Ovary (tissue), 9 donors: ENCODE data around the gene TRIM36. TPM values are rescaled to one million over a fixed set of nuclear protein-coding genes. Genes with fewer than 3 reads are reported as not detected.

Experiments used
- DNase-seq, 5 donors: peaks; one replicate each; pipeline ENCODE4 v3.0.0-alpha.2; 2019 to 2020
- H3K27ac ChIP-seq, 2 donors: fragments of 200-600 bp; one replicate each; pipeline versions ENCODE4 v1.5.1 to v1.8.0; 2019 to 2022
- H3K27me3 ChIP-seq: fragments of 200-600 bp; one replicate; pipeline ENCODE4 v1.8.0; 2022
- H3K36me3 ChIP-seq: fragments of 200-600 bp; sonication (generic); one replicate; pipeline ENCODE4 v1.5.1; 2019
- H3K4me1 ChIP-seq: one replicate; pipeline ENCODE4 v1.8.1; 2013; ENCODE audit warnings: mild to moderate bottlenecking, moderate library complexity; ENCODE audit not compliant: insufficient read depth
- H3K4me3 ChIP-seq: fragments of 200-600 bp; sonication (generic); one replicate; pipeline ENCODE4 v1.5.1; 2017
- H3K9me3 ChIP-seq, 2 donors: fragments of 200-600 bp in 1 of 2; sonication (generic) in 1 of 2; one replicate each; pipeline versions ENCODE4 v1.5.1 to v1.8.1; 2013 to 2019; ENCODE audit warnings: mild to moderate bottlenecking in 1 of 2, moderate library complexity in 1 of 2
- EP300 ChIP-seq: sonication (generic); formaldehyde crosslinking; IDR thresholded peaks from one replicate; pipeline ENCODE4 v1.6.1; 2017; ENCODE audit warnings: antibody characterized with exemption
- POLR2A ChIP-seq: fragments of 450-650 bp; IDR thresholded peaks from one replicate; pipeline ENCODE4 v1.6.1; 2017; ENCODE audit warnings: antibody characterized with exemption, mild to moderate bottlenecking, moderate library complexity
- WGBS, 3 donors: extraction: QIAGEN DNeasy Blood & Tissue Kit in 1 of 3; methylation state at CpG; one replicate each; pipeline versions ENCODE4 v1.1.5 to v1.1.7; 2013 to 2017; 5-methylcytosine and 5-hydroxymethylcytosine counted together
- intact Hi-C, 4 donors: fragments of 100-400 bp; cut with DNase I; formaldehyde crosslinking; loops; one replicate each; pipeline versions ENCODE4 v1.11.0 to v1.15.1; 2022 to 2023
- polyA plus RNA-seq, 2 donors: library from polyadenylated mRNA; stranded (reverse); fragments of 200-250 nt in 1 of 2; fragments of 350-450 nt in 1 of 2; fragmentation: Illumina TruSeq in 1 of 2; extraction: RNeasy Lipid Tissue Mini Kit (QIAGEN cat#74804) in 1 of 2; gene quantifications; one replicate each; pipeline ENCODE4 v1.2.3, GENCODE V29; 2013 to 2014
- total RNA-seq, 7 donors: library from RNA; depleted of rRNA in 2 of 7; stranded (reverse); fragments of >200 nt in 2 of 7; fragmentation: NEBNext Ultra II Directional in 3 of 7; extraction: Animal tissue kit (Norgen Biotek cat#: 25700) in 3 of 7; gene quantifications; one replicate each; pipeline versions ENCODE4 v1.1.0 to v1.2.4, GENCODE V29; 2016 to 2023
- TF ChIP-seq, protein P1 (sequence below), 3 donors: fragments of 450-650 bp in 2 of 3; fragments of 200-600 bp in 1 of 3; IDR thresholded peaks; one replicate each; pipeline versions ENCODE4 v1.5.1 to v1.8.0; 2016 to 2022; ENCODE audit warnings: antibody characterized with exemption in 3 of 3, mild to moderate bottlenecking in 1 of 3
- donor health status: DM: no; HTN: no; CAD: no; lungs with moderate emphysema.
- donor health status: DM: no; HTN: no; CAD: no.
- donor health status: Bipolar disorder and iron deficiency.
- donor health status: DM: yes; HTN: yes; CAD: no.
- donor health status: DM: no; HTN: no; CAD: no.
- donor health status: DM: yes; HTN: yes; CAD: no.

TRIM36 gene
- total and polyA plus RNA-seq, 9 donors, result 1.5 to 10.3 (median 3.3) TPM

DNA sequence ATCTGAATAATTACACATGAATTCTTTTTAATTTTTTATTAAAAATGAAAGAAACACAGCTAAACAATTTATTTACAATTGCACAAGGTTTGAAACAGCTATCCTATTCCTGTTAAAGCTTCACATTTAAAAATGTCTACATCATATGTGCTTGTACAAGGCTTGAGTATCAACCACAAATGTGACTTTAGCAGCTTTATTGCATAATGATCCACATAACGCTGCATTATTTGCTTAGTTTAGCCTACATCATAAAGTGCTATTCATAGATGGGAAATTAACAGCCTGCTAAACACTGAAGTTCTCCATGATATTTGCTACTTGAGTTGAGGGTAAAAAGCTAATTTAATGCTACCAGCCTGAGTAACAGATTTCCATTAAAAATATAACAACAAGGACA, 45.0 kb downstream of the TRIM36 start:
- no peak for DNase-seq
- Histone ChIP-seq H3K4me3 (no peak overlapping the region), H3K36me3 (no peaks in the 10 kb centered on the region), H3K27ac (no peak overlapping the region), H3K4me1 (no peaks in the 10 kb centered on the region), H3K9me3 (no peaks in the 10 kb centered on the region), H3K27me3 (no peaks in the 10 kb centered on the region)
- WGBS, 3 donors, result 62 to 85% (median 81%) methylated on average over 1 of the region's 1 CpG
- no peak for TF ChIP-seq POLR2A
- TF ChIP-seq, protein P1, sequence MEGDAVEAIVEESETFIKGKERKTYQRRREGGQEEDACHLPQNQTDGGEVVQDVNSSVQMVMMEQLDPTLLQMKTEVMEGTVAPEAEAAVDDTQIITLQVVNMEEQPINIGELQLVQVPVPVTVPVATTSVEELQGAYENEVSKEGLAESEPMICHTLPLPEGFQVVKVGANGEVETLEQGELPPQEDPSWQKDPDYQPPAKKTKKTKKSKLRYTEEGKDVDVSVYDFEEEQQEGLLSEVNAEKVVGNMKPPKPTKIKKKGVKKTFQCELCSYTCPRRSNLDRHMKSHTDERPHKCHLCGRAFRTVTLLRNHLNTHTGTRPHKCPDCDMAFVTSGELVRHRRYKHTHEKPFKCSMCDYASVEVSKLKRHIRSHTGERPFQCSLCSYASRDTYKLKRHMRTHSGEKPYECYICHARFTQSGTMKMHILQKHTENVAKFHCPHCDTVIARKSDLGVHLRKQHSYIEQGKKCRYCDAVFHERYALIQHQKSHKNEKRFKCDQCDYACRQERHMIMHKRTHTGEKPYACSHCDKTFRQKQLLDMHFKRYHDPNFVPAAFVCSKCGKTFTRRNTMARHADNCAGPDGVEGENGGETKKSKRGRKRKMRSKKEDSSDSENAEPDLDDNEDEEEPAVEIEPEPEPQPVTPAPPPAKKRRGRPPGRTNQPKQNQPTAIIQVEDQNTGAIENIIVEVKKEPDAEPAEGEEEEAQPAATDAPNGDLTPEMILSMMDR (IDR thresholded peaks at IDR 0.05), result no peak
- TF ChIP-seq EP300, result no peak
- intact Hi-C loops, result no loop called here

DNA sequence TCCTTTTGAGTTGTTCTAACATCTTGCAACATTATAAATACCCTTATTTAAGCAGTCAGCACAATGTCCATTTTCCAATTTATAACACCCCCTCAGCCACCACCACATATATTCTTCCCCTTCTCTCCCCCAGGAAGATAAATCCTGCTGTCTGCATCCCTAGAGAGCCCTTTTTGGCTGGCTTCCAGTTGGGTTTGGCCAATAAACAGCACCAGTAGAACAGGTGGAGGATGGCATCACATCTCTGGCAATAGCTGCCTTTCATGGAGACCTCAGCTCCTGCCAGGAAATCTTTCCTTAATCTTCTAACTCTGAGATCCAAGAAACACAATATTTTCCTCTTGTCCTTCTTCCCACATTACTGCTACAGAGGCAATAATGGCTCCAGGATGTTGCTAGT, 53.7 kb downstream of the TRIM36 start:
- intact Hi-C loops, result no loop called here
- H3K9me3 ChIP-seq, result no peaks in the 10 kb centered on the region
- no peak overlapping the region for H3K4me3 ChIP-seq
- no peaks in the 10 kb centered on the region for H3K4me1 ChIP-seq
- no peaks in the 10 kb centered on the region for H3K36me3 ChIP-seq
- DNase-seq, result no peak
- no peak overlapping the region for H3K27ac ChIP-seq
- no peaks in the 10 kb centered on the region for H3K27me3 ChIP-seq
- TF ChIP-seq EP300, result no peak
- no peak for TF ChIP-seq POLR2A
- TF ChIP-seq, protein P1 (IDR thresholded peaks at IDR 0.05), result no peak

DNA sequence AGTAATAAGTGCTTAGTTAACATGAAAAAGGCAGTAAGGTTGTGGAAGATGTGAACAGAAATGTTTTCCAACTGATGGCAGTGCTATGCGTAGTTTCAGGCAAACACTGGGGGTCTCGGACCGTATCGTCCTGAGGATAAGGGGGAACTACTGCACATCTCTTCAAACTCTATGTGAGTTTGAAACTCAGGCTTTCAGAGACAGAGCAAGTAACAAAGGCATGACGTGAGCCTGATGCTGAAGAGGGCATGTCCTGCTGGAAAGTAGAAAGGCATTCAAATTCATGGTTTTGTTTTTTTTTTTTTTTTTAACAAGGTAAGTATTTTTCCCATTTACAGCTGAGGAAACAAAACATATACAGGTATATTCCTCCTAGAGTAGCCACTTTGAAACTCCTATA, 59.9 kb downstream of the TRIM36 start:
- Histone ChIP-seq H3K4me1 (no peaks in the 10 kb centered on the region), H3K36me3 (no peaks in the 10 kb centered on the region), H3K9me3 (no peaks in the 10 kb centered on the region), H3K27ac (no peak overlapping the region), H3K4me3 (no peak overlapping the region), H3K27me3 (no peaks in the 10 kb centered on the region)
- no peak for TF ChIP-seq POLR2A
- TF ChIP-seq, protein P1 (IDR thresholded peaks at IDR 0.05), result no peak
- no peak for TF ChIP-seq EP300
- WGBS, 3 donors, result 62 to 73% (median 69%) methylated on average over 5 of the region's 5 CpGs
- intact Hi-C loops, result no loop called here
- DNase-seq, result no peak

DNA sequence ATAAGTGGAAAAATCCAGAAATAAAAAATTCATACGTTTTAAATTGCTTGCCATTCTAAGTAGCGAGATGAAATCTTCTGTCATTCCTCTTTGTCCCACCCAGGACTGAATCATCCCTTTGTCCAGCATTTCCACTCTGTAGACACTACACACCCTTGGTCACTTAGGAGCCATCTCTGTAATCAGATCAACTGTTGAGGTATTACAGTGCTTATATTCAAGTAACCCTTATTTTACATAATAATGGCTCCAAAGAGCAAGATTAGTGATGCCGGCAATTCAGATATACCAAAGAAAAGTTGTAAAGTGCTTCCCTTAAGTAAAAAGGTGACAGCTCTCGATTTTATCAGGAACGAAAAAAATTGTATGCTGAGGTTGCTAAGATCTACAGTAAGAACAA, 60.4 kb downstream of the TRIM36 start:
- intact Hi-C loops, result no loop called here
- WGBS, 3 donors, result 75 to 82% (median 78%) methylated on average over 5 of the region's 5 CpGs
- TF ChIP-seq POLR2A (no peak), EP300 (no peak)
- TF ChIP-seq, protein P1 (IDR thresholded peaks at IDR 0.05), result no peak

More for the DNA sequence above, 60.4 kb downstream of the TRIM36 start:
- H3K36me3 ChIP-seq, result no peaks in the 10 kb centered on the region
- no peak overlapping the region for H3K4me3 ChIP-seq
- H3K9me3 ChIP-seq, result no peaks in the 10 kb centered on the region
- no peak for DNase-seq
- no peak overlapping the region for H3K27ac ChIP-seq
- no peaks in the 10 kb centered on the region for H3K4me1 ChIP-seq
- H3K27me3 ChIP-seq, result no peaks in the 10 kb centered on the region
